Raji (cell line): ENCODE data around the gene UBE2J2.
A peak's percentile ranks its signal among the peaks of the same experiment; 100 is the strongest.

Source experiments
- POLR2A ChIP-seq: IDR thresholded peaks from 2 replicates; pipeline ENCODE4 v1.6.1; 2011; ENCODE audit warnings: low read depth, low read length, control low read depth; ENCODE audit not compliant: insufficient read depth

Gene UBE2J2

GRCh38 chr1:1282998-1283397 lies 9.3 kb upstream of the UBE2J2 start:
- TF ChIP-seq POLR2A: 0 out of 2 replicates have a peak, but pooled peaks have one; percentile 3

DNA sequence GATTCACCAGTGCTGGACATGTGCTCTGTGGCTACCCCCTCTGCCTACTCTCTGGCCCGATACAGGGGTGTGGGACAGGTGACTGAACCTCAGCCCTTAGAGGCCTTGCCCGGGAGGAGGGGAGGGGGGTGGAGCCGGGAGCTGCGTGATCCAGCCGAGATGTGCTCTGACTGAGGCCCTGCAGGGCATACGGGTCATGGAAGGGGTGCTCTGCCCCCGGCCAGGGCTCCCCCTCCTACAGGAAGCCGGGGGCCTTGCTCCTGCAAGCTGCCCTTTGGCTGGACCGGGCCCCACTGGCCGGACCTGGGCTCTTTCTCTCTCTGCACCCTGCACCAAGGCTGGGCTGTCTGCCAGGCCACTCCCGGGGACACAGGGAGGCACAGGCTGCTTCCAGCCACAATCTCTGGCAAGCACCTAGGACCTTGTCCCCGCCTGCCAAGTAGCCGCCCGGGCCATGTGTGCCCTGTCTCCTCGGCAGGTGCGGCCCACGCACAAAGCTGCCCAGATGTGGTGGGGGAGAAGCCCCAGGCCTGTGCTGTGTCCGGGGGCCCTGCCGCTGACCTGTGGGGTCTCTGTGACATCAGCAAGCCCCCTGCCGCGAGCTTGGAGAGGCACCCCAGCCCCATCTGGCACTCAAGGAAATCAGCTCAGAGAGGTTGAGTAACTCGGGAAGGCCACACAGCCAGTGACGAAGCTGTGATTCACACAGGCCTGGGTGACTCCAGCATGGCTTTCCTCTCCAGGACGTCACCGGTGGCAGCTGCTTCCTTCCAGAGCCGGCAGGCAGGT lies 8.1 kb upstream of the UBE2J2 start:
- no peak for TF ChIP-seq POLR2A

- TF ChIP-seq POLR2A: no peak
These were observed 7.3 kb upstream of the UBE2J2 start for GRCh38 chr1:1280782-1281481.

DNA sequence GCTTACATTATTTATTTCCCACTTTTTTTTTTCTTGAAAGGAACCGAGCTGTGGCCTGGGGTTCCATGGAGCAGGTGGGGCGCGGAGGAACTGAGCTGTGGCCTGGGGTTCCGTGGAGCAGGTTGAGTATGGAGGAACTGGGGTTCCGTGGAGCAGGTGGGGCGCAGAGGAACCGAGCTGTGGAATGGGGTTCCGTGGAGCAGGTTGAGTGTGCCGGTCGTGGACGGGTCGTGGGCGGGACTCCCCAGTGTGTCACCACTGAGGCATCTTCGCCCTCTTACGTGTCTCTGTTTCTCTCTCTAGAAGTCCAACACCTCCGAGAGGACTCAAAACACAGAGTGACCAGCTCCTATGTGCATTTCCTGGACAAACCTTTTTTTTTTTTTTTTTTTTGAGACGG lies 5.4 kb upstream of the UBE2J2 start:
- no peak for TF ChIP-seq POLR2A

DNA sequence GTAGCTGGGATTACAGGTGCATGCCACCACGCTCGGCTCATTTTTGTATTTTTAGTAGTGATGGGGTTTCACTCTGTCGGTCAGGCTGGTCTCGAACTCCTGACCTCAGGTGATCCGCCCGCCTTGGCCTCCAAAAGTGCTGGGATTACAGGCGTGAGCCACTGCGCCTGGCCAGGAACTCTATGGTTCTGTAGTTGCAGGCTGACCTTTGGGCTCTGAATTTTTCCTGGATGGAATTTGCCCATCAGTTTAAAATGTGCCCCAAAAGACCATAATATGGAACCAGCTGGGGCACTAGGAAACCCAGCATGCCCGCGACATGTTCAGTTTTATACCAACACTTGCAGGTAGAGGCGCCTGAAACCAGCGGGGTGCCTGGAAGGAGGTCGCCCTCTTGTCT lies 5.0 kb upstream of the UBE2J2 start:
- no peak for TF ChIP-seq POLR2A

DNA sequence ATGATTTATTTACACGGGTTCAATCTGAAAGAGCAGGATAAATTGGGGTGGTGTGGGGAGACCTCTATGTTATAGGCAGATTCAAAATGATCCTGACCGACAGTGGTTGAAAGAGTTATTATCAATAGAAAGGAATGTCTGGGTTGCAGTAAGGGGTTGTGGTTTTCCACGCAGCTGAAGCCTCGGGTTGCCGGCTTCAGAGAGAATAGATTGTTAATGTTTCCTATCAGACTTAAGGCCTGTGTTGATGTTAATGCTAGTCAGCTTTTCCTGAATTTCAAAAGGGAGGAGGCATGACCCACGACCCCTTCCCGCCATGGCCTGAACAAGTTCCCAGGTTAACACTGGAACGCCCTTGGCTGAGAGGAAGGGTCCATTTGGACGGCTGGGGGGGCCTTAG lies 2.2 kb upstream of the UBE2J2 start:
- TF ChIP-seq POLR2A: no peak

GRCh38 chr1:1274931-1275431 lies 1.3 kb upstream of the UBE2J2 start:
- no peak for TF ChIP-seq POLR2A

DNA sequence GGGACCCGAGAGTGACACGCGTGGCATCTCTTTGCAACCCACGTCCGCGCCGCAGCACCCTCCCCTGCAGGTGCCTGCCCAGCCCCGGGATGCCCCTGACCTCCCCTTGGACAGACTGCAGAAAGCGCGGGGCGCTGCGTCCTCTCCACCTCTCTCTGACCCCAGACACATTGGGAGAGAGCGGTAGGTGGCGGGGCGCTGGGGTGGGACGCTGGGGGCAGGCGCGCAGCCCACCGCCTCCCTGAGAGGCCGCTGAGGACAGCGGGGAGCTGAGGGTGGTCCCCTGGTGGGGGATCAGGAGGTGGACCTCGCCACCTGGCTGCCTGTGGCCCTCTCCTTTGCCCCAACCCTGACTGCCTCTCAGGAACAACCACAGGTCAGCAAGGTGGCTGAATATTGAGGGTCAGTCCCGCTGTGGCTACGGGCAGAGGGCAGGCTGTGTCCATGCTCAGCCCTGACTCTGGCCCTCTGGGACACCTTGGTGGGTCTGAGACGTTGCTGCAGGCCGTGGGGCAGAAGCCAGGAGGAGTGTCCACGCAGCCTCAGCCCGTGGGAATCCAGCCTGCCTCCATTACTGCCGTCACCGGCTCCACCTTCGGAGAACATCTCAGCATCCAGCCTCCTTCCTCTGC lies 761 bp upstream of the UBE2J2 start:
- no peak for TF ChIP-seq POLR2A

GRCh38 chr1:1273209-1273511 lies 494 bp downstream of the UBE2J2 start:
- no peak for TF ChIP-seq POLR2A

DNA sequence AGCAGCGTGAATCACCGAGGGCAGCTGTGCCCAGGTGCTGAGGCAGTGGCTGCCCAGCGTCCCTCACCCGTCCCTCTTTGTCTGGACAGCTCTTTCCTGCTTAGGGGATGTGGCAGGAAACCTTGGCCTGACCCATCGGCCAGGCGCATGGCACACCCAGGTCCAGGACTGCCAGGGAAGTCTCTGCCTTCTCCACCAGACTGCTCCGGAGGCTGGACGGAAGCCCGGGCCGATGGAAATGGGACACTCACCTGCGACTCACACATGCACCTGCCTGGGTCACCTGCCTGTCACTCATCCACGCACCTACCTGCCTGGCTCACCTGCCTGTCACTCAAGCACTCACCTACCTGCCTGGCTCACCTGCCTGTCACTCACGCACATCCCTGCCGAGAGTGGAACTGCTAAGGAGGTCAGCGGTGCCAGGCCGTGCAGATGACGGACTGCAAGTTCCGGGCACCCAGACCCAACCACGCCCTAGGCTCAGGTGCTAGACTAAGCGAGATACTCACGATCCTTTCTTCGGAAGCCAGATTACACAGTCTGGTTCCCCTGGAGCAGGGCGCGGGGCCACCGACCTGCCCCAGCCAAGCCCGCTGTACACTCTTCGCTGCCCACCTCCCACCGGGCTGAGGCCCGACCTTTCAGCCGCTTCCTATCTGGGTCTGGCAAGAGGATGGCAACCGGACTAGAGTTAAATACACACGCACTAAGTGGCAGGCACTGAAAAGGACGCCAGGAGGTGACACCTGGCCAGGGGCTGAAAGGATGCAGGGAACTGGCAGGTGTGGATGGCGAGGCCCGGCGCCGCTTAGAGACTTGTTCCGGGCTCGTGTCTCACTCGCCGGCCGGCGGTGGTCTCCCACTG lies 1.1 kb downstream of the UBE2J2 start:
- TF ChIP-seq POLR2A: peak; percentile 36; the same call in 1 of the 2 replicates

GRCh38 chr1:1270813-1271212 lies 2.8 kb downstream of the UBE2J2 start:
- TF ChIP-seq POLR2A: no peak

DNA sequence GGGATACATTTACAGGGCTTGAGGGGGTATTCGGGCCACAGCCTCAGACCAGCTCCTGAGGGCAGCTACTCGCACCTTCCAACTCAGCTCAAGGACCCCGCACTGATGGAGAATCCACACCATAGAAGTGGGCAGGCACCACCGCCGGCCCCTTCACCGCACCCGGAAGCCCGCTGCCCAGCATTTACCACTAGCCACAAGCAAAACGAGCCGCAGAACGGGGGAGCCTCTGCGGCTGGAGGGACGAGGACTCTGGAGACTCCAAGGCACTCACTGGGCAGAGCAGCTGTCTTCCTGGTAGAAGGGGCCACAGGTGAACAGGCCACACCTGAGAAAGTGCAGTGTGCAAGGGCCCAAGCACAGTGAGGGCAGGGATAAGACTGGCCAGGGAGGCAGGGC lies 5.4 kb downstream of the UBE2J2 start:
- no peak for TF ChIP-seq POLR2A

GRCh38 chr1:1267488-1268283 lies 6.0 kb downstream of the UBE2J2 start:
- TF ChIP-seq POLR2A: no peak

DNA sequence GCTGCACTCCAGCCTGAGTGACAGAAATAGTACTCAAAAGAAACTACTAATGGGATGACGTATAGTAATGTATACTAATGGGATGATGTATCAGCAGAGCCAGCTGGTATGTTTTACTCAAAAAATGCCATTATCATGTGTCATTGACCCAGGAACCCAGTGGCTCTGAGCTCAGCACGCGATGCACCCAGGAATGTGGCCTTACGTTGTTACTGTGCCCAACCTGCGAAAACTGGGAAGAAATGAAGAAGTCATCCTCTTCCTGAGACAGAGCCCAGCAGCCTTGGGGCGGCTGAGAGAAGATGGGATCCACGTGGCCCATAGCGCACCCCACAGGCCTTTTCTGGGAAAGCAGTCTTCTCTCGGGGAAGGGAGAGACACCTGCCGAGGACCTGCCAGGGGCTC lies 8.8 kb downstream of the UBE2J2 start:
- no peak for TF ChIP-seq POLR2A

- no peak for TF ChIP-seq POLR2A
These were observed 9.6 kb downstream of the UBE2J2 start for GRCh38 chr1:1264026-1264425.

DNA sequence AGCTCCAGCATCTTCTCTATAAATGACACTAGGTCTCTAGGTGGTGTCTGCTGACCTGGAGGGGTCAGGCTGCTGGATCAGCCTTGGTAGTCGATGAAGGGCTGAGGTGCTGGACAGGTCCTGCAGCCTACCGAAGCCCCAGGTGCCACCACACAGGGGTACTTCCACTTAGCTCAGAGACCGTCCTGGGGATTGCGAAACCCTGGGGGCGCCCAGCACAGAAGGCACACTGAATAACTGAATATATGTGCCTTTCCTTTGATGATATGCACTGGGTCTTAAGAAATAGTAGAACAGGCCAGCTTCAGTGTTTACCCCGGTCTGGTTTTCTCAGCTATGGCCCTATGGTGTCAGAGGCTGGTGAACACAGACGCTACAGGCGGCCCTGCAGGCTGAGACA lies 10.9 kb downstream of the UBE2J2 start:
- TF ChIP-seq POLR2A: no peak
